Medulla oblongata (tissue), 1 donor: ENCODE measurements around the gene MRPS2.

Experiments used
- DNase-seq: peaks from one replicate; pipeline ENCODE4 v3.0.0-alpha.2; 2015; ENCODE audit errors: extremely low spot score

Gene MRPS2

DNA sequence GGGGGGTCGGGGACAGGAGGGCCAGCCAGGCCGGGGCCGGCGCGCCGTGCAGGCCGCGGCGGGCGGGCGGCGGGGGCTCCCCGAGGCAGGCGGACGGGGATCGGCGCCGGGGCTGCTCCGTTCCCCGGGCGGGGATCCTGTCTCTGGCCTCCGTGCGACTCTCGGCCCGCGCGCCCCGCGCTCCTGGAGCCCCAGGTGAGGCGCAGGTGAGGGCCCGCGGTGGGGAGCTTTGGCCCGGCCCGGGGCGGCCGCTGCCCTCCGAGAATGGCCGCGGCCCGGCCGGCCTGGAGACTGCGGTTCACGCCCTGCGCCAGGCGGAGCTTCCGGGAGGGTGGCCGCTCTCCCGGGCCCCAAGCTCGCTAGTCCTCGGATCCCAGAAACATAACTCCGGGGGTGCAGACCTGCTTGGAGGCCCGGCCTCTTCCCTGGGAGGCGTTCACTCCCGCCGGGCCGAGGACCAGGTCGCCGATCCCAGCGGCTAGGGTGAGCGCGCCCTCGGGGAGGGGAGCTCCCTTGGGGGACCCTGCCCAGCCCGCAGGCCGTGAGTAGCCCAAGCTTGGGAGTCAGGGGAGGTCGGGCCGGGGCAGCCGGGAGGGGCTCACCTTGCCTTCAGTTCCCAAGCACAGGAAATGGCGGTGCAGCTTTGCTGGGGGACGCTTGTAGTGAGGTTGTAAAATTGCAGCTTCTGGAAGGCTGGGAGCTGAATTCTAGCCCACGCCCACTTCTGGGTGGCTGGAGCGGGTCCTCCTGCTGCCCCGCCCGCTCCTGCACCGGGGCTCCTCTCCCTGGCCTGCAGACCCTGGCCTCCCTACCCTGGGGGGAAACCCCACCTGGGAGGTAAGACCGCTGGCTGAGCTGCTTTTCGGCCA is 20.2 kb upstream of the MRPS2 start:
- no peak for DNase-seq

DNA sequence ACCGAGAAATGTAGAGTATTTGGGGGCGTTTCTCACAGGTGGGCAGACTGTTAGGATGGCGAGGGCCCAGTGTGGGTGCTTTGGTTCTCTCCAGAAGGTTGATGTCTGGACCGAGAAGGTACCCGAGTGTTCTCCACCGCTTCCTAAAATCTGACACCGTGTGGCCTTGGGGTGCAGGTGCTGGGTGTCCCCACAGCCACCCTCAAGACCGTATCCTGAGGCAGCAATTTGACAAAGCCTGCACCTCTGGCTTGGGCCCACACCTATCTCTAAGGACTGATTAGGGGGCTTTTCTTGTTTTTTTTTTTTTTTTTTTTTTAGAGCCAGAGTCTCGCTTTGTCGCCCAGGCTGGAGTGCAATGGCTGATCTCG is 19.6 kb upstream of the MRPS2 start:
- DNase-seq = no peak

DNA sequence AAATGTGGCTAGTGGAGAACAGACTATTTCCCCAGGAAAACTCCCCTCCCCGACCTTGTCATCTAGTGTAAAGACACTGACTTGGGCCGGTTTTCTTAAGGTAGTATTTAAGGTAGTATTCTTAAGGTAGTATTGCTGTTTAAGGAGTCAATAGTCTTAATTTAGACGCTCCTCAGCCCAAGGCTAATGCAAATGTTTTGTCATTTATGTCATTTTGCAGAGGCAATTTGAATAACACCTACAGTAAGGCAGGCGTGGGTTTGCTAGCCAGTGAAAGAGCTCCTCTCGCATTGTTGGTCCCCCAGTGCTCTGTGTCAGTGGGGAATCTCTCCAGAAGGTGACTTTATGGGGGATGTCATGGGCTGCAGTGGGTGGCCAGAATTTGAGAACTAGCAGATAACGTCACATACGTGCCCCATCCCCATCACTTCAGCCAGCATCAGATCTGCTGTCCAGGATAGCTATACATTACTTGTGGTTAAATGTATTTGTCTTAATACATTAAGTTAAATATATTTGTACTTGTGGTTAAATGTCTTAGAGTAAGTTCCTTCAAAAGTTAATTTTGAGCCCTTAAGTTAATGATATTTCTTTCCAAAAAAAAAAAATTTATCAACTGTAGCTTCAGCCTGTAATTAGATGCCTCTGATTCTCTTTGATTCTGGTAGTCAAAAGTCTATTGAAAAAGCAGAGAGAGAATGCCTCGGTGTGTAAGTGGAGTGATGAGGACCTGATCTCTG is 18.3 kb upstream of the MRPS2 start:
- no peak for DNase-seq

DNA sequence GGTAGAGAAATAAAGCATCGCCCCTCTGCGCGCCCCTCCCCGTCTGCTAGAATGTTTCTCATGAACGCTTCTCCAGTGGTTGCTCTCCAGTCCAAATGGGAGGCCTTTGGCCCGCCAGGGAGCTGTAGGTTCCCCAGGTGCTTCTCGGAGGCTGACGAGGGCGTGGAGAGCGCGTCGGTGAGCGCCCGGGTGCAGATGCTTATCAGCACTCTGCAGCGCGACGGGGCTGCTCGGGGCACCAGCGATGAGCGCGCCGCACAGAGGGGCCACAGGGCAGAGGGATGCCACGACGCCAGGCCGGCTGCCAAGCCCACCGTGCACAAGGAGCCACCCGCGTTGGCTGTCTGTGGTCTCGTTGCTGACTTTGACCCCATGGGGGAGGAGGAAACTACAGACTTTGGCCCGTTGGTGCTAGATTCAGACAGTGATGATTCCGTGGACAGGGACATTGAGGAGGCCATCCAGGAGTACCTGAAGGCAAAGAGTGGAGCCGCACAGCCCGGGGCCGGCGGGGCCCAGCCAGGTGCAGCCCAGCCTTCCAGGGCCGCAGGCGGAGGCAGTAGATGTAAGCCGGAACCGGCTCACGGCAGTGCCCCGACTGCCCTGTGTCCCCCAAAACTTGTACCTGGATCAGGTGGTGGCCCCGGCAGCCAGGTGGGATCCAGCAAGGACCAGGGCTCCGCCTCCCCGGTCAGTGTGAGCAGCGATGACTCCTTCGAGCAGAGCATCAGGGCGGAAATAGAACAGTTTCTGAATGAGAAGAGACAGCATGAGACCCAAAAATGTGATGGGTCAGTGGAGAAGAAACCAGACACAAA is 15.8 kb upstream of the MRPS2 start:
- DNase-seq = no peak

DNA sequence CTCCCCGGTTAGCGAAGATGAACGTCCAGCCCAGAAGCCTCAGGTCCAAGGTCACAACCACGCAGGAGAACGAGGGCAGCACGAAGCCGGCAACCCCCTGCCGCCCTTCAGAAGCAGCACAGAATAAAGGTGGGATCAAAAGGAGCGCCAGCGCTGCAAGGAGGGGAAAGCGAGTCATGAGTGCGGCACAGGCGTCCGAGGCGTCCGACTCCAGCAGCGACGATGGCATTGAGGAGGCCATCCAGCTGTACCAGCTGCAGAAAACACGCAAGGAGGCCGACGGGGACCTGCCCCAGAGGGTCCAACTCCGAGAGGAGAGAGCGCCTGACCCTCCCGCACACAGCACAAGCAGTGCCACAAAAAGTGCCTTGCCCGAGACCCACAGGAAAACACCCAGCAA is 15.1 kb upstream of the MRPS2 start:
- no peak for DNase-seq

DNA sequence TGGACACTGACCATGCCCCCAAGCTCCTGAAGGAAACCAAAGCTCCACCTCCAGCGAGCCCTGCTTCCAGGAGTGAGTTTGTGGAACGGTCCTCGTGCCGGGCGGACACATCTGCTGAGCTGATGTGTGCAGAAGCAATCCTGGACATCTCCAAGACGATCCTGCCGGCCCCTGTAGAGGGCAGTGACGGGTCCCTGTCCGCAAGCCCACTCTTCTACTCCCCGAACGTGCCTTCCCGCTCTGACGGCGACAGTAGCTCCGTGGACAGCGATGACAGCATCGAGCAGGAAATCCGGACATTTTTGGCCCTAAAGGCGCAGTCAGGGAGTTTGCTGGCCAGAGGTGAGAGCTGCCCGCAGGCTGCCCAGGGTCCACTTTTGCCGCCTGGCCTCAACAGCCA is 14.7 kb upstream of the MRPS2 start:
- no peak for DNase-seq

DNA sequence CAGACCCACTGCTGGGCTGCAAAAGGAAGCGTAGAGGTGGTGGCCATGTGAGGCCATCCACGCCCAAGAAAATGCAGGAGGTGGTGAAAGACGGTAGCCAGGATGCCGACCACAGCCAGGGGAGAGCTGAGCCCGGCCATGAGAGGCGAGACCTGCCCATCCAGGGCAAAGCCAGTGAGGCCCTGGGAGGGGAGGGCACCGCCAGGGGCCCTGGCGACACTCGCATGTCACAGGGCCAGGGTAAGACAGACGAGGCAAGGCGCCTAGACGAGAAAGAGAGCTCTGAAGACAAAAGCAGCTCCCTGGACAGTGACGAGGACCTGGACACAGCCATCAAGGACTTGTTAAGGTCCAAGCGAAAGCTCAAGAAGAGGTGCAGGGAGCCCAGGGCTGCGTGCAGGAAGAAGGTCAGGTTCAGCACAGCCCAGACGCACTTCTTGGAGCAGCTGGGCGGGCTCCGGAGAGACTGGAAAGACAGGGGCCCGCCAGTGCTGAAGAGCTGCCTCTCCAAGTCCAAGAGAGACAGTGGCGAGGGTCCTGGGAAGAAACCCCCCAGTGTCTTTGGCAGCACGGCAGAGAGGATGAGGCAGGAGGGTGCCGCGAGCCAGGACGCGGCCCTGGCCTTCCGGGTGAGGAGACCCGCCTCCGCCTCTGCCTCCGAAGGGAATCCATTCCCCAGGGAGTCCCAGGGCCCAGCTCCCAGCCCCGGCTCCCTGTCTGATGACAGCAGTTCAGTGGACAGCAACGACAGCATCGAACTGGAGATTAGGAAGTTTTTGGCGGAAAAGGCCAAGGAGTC is 14.0 kb upstream of the MRPS2 start:
- no peak for DNase-seq

DNA sequence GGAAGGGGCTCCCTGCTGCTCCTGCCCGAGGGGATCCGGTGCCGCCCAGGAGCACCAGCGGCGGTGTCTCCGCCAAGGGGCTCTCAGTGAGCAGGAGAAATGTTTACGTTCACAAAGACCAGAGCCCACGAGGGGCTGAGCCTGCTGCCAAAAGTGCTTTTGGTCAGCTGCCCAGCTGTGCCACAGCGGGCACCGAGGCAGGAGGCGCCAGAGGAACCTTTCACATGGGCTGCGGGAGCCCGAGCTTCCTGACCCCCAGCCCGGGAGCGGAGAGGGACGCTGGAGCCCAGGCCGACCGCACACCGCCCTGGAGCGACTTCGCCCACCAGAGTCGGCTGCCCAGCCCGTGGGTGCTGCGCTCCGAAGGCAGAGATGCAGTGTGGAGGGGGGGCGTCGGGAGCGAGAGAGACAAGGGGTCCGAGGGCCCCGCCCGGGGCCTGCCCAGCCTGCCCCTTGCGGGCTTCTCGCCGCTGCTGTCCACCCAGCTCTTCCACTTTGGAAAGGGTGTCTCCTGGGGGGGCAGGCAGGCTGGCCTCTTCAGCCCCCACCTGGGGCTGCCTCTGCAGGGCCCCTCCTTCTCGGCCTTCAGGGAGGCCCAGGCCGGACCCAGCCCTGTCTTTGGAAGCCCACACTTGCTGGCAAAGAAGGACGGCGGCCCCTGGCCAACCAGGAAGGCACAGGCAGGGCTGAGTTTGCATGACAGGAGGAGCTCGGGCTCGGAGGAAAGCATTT is 13.0 kb upstream of the MRPS2 start:
- no peak for DNase-seq

DNA sequence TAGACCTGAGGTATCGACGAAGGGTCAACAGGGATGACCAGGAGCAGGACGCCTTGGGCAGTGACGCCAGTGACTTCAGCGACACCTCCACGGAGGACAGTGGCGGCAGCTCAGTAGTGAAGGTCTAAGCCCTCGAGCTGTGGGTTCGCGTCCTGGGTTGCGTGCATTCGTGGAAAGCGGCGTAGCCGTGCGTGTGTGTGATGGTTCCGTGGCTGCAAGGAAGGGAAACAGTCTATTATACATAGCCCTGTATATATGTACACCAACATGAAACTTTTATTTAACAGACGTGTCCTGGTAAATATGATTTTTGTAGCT is 12.5 kb upstream of the MRPS2 start:
- DNase-seq = no peak

DNA sequence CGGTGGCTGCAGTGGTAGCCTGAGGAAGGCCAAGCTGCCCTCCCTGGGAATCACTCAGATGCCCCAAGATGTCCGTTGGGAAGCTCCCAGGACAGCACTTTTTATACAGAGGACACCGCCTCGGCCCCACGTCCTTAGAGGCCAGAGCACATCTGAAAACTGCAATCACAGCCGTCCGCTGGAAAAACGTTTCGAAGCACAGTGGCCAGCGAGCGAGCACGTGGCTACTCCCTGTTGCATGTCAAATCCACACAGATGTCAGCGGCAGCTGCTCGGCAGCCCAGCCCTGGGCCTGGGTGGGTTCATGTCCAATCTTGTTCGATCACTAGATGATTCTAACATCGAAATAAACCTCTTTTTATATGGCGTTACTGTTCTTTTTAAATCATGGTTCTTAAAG is 12.0 kb upstream of the MRPS2 start:
- no peak for DNase-seq

DNA sequence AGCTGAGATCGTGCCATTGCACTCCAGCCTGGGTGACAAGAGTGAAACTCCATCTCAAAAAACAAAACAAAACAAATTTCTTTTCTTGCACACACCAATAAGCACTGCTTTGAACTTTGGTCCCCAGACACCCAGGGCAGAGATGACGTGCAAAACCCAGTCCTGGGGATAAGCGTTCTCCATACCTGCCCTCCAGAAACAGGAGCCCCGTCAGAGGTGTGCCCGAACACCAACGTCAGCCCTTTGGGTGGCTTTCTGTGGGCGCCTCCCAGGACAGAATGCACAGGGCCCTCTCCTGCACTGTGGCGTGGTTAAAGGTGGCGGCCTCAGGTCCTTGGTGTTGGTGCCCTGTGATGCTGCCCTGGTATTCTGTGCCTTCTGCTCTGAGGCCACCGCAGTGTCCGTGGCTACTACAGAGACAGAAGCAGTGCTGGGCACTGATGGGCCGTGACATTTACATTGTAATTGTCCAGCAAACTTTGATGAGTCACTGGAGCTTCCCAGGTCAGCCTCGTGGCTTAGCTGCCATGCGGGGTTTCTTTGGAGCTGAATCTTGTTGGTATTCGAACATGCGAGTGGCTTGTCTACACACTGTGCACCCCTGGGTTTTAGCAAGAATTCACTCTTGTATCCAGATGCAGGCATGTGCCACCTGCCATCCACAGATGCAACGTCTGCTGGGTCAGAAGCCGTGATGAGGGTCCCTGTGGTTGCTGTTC is 11.1 kb upstream of the MRPS2 start:
- DNase-seq = no peak

DNA sequence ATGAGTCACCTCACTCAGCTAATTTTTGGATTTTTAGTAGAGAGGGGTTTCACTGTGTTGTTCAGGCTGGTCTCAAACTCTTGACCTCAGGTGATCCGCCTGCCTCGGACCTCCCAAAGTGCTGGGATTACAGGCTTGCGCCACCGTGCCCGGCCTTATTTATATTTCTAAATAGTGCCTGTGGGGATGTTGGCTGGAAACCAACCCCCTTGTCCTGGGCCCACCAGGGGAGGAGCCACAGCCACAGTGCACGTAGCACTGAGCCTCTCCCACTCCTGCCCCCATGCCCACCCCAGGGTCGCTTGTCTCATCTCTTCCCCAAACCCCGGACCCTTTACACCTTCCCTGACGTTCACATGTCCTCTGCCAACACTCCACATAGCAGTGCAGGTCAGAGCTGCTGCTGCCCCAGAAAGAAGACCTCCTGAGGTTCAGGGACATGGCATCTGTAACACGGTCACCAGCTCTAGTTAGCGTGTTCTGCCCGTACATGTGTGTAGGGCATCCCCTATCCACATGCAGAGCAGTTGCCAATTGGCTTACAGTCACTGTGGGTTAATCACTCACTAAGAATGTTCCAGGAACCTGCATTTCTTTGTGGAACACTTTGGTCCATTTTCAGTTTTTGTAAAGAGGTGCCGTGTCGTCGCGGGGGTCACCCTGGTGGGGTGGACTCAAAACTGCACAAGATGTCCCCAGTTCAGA is 10.2 kb upstream of the MRPS2 start:
- no peak for DNase-seq

DNA sequence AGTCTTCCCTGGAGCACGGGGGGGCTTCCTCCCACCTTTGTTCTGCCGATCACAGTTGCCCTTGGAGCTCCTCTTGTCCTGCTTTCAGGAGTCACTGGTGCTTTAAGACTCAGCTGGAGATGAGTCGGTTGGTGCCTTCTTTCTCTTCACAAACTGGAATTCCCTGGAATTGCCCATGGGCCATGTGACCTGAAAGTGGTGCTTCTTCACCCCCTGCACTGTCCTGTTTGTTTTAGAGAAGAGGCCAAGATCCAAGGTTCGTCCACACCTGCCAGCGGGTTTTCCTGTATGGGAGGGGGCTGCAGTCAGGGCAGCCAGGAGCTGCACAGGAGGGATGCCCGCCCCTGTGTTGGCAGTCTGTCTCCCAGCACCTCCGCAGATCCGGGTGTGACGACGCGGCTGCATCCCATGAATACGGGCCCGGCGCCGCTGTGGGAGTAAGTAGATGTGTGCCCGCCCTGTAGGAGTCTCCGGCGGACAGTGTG is 9.5 kb upstream of the MRPS2 start:
- no peak for DNase-seq

DNA sequence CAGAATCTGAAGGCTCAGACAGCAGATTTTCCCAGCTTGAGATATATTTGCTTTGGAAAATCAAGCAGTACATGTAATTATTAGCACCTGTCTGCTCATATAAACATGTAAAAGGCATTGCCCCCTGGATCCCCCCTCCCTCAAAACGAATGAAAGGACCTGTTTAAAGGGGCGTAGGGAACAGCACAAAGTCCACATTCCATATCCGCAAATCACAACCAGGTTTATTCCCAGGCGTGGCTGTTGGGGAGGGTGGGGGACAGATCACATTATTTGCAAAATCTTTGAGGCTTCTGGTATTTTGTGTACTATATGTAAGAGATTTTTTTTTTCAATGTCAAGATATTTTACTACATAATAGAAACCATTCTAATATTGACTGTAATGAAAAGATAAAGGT is 8.7 kb upstream of the MRPS2 start:
- no peak for DNase-seq

DNA sequence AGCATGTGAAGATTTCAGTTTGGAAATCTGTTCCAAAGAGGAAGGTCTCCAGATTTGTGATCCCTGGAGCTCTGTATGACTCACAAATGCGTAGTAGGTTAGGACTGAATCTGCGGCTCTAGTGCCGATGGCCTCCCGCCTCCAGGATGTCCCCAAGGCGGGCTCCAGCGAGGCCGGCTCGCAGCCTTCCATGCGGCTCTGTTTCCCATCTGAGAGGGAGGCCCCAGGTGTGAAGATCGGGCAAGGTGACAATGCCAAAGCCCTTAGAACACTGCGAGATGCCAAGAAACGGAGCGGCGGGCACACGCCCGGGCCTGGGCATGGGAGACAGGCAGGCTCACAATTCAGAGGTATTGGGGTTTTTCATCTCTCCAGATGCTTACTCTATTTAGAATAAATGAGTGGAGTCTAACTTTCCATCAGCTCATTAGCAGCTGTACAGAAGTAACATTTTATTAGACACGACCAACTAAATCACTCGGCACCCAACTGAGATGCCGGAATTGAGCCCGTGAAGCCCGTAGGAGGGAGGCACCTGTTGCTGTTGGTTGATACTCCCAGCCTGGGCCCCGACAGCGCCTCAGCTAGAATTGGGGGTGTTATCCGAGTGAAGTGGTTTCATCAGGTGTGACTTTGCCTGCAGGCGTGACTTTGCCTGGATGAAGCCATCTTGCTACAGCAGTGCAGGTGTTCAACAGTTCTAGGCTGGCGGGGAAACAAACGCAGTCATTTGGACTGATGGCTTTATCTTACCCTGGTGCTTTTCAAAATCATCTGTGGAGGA is 7.4 kb upstream of the MRPS2 start:
- DNase-seq = no peak

DNA sequence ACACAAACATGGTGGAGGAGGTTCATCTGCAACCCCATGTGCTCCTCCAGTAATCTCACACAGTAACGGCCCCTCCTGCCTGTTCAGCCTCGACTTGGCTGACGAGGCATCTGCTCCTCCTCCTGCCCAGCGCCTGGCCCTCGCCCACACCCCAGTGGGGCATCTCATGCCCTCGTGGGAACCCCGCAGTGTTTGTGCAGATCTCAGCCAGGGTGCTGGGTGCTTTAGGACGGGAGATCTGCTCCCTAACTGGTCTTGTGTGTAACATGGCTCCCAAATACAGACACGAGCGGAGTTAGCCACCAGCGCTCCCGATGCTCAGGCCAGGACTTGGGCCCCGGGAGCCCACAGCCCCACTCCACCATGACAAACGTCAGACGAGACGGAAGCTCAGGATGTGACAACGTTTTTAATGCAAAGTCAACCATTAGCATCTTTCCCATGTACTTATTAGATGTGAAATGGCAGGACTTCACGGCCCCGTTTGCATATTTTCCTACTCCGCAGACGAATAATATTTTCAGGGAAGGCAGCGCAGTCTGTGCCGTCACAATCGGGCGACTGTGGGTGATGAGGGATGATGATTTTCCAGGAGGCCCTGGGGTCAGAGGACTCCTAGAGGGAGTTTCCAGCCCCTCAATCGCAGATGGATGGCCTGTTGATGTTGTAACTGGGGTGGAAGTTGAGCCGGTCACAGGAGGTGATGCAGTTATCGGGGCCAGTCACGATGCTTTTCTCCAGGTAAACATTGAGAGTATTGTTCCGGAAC is 5.5 kb upstream of the MRPS2 start:
- DNase-seq = no peak

DNA sequence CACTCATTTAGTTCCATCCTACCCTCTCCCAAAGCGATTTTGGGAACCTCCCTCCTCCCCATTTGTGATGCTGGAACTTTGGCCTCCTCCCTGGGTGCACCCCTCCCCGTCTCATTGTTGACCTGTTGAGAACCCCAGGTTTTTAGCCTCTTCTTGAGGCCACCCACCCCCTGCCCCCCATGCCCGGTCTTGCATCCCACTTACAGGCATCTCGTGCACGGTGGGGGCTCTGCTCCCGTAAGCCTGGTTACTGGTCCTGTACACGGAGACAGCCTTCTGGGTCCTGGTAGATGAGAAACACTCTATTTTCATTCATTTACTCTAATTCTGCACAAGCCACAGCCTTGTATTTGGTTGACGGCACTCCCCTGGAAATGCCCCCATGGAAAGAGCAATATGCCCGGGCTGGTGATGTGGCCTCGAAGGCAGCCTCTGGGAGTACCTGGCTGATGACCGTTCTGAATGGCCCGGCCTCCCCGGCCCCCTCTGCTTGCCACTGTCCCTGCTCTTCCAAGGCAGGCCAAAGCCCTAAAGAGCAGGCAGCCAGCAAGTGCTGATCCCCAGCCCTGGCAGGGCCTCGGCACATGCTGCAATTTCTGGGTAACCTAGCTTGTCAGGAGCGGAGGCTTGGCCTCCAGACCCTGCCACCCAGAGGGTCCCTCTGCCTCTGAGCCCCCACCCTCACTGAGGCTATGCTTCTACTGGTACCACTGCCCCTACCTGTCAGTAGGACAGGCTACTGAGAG is 1.9 kb upstream of the MRPS2 start:
- DNase-seq = no peak
